Mesothelial cell of epicardium (in vitro differentiated cells): ENCODE data around the gene PTPRK. TPM values are rescaled to one million over a fixed set of nuclear protein-coding genes. Genes with fewer than 3 reads are reported as not detected.

Source experiments
- DNase-seq, 2 experiments: peaks; one replicate each; pipeline ENCODE4 v3.0.0; 2021; ENCODE audit warnings: low spot score in 2 of 2; ENCODE audit not compliant: unreplicated experiment in 2 of 2
- H3K27ac Mint-ChIP-seq: 2 replicates; pipeline ENCODE4 v1.8.0; 2021; ENCODE audit warnings: mixed read lengths
- H3K27me3 Mint-ChIP-seq: 2 replicates; pipeline ENCODE4 v1.8.0; 2021; ENCODE audit warnings: low read depth, mixed read lengths
- H3K36me3 Mint-ChIP-seq: 2 replicates; pipeline ENCODE4 v1.8.0; 2021; ENCODE audit warnings: mixed read lengths
- H3K4me1 Mint-ChIP-seq: 2 replicates; pipeline ENCODE4 v1.8.0; 2021; ENCODE audit warnings: mixed read lengths
- H3K4me3 Mint-ChIP-seq: 2 replicates; pipeline ENCODE4 v1.8.0; 2021; ENCODE audit warnings: mild to moderate bottlenecking, moderate library complexity, mixed read lengths
- H3K9me3 Mint-ChIP-seq: 2 replicates; pipeline ENCODE4 v1.8.0; 2021; ENCODE audit warnings: mixed read lengths
- total RNA-seq: library from RNA; stranded (reverse); gene quantifications from 3 replicates; pipeline ENCODE4 v1.2.1, GENCODE V29; 2021
- TF ChIP-seq, protein P1 (sequence below): fragments of 200-600 bp; sonication (generic); IDR thresholded peaks from one replicate; pipeline ENCODE4 v1.5.0; 2021; ENCODE audit warnings: antibody characterized with exemption; ENCODE audit not compliant: unreplicated experiment

The PTPRK gene
- total RNA-seq, 1 donor from 2014 or later = 93.7 TPM

DNA sequence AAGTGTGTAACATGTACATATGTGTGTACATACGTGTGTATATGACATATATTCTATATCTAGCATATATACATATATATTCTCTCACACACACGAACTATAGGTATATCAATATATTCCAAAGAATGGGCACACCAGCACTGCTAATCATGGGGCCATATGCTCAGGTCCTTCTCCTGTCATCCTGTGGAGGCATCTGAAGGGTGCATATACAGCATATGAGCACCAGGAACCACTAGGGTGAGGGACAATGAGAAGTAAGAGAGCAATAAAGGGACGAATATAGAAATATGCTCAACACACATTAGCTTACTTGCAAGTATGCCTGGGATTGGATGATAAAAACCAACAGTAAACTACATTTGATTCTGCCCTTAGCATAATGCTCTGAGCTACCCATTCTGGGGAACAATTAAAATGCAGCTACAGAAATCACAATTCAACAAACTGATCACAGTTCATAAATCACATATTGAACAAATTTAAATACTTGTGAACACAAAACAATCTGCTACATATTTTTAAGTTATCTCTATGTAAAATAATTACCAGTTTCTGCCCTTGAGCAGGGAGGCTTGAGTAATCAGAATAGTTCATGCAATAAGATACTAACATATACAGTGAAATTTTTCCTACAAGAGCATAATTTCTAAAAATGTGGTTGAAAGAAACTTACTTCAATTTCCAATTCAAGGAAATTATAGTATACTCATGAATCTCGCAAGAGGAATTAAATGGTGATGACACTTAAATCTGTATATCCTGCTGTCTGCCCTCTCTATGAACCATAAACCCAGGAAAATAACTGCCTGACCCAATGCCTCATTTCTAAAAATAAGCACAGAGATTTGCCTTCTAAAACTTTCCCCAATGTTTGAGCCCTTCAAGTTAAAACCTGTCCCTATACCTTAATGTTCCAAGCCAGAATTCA is 347.4 kb downstream of the PTPRK start:
- no peaks in the 10 kb centered on the region for H3K27me3 Mint-ChIP-seq
- TF ChIP-seq, protein P1, sequence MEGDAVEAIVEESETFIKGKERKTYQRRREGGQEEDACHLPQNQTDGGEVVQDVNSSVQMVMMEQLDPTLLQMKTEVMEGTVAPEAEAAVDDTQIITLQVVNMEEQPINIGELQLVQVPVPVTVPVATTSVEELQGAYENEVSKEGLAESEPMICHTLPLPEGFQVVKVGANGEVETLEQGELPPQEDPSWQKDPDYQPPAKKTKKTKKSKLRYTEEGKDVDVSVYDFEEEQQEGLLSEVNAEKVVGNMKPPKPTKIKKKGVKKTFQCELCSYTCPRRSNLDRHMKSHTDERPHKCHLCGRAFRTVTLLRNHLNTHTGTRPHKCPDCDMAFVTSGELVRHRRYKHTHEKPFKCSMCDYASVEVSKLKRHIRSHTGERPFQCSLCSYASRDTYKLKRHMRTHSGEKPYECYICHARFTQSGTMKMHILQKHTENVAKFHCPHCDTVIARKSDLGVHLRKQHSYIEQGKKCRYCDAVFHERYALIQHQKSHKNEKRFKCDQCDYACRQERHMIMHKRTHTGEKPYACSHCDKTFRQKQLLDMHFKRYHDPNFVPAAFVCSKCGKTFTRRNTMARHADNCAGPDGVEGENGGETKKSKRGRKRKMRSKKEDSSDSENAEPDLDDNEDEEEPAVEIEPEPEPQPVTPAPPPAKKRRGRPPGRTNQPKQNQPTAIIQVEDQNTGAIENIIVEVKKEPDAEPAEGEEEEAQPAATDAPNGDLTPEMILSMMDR = no peak
- no peak overlapping the region for H3K4me3 Mint-ChIP-seq
- H3K4me1 Mint-ChIP-seq = peaks cover 5% of the 10 kb centered on the region
- DNase-seq = no peak
- H3K27ac Mint-ChIP-seq = no peak overlapping the region
- no peaks in the 10 kb centered on the region for H3K9me3 Mint-ChIP-seq
- no peaks in the 10 kb centered on the region for H3K36me3 Mint-ChIP-seq

DNA sequence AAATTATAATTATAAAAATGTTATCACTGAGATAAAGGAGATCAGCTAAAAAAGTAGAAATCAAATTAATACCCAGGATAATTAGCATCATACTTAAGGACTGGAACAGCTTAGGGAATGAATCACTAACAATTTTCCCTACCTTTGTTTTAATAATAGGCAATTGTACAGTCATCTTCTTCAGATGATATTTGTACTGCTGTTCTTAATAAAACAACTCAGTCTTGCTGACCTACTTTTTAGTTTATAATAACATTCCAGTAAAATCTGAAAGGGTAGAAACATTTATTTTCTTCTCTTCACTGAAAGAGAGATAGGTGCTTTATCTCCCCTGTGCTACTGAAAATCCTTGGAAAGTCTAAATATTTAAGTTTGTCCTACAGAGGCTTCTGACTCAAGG is 348.3 kb downstream of the PTPRK start:
- H3K4me3 Mint-ChIP-seq = no peak overlapping the region
- TF ChIP-seq, protein P1 = no peak
- DNase-seq = no peak
- H3K4me1 Mint-ChIP-seq = peaks cover 5% of the 10 kb centered on the region
- H3K27me3 Mint-ChIP-seq = no peaks in the 10 kb centered on the region
- H3K27ac Mint-ChIP-seq = no peak overlapping the region
- no peaks in the 10 kb centered on the region for H3K36me3 Mint-ChIP-seq
- H3K9me3 Mint-ChIP-seq = no peaks in the 10 kb centered on the region

DNA sequence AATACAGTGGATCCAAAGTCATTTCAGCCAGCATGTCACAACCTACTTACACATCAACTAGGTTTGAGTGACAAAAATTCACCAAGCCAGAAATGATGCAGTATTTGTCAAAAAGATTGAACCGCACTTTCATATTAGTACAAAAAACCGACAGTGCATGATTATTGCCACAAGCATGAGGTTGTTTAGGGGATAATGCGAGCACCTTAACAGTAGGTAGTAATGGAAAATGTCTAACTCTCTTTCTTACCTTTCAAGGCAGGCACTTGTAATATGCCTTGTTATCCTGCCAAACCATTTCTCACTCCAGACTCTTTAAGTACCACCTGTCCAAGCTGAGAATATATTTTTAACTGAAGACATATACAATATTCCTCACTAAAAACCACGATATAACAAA is 349.2 kb downstream of the PTPRK start:
- DNase-seq = no peak
- Mint-ChIP-seq H3K9me3 (no peaks in the 10 kb centered on the region), H3K27ac (no peak overlapping the region), H3K4me1 (peaks cover 5% of the 10 kb centered on the region), H3K4me3 (no peak overlapping the region), H3K27me3 (no peaks in the 10 kb centered on the region), H3K36me3 (no peaks in the 10 kb centered on the region)
- TF ChIP-seq, protein P1 = no peak

DNA sequence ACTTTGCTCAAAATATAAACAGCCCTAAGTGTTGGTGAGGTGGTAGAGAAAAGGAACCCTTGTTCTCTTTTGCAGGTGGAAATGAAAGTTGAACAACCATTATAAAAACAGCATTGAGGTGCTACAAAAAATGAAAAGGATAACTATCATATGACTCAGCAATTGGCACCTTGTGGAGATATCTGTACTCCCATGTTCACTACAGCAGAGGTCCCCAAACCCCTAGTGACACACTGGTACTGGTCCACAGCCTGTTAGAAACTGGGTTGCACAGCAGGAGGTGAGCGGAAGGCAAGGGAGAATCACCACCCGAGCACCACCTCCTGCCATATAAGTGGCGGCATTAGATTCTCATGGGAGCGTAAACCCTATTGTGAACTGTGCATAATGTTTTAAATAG is 352.2 kb downstream of the PTPRK start:
- Mint-ChIP-seq H3K9me3 (no peaks in the 10 kb centered on the region), H3K27ac (no peak overlapping the region), H3K27me3 (no peaks in the 10 kb centered on the region), H3K4me3 (no peak overlapping the region), H3K36me3 (no peaks in the 10 kb centered on the region), H3K4me1 (peaks cover under 1% of the 10 kb centered on the region)
- DNase-seq = no peak
- TF ChIP-seq, protein P1 = no peak

DNA sequence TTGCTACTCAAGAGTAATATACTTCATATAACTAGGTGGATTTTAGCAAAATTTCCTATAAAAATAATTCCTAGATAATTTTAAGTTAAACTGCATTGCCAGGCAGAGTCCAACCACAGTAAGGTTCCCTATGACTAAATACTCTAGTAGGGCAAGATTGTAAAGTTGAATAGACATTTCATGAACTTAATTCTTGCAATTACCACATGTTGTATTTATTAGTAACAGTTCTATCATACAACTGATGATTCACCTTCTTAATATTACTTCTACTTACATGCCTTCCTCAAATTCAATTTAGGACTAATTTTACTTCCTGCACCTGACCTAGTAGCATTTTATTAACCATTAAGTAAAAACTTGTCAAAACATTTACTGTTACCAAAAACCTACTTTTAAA is 352.8 kb downstream of the PTPRK start:
- H3K9me3 Mint-ChIP-seq = no peaks in the 10 kb centered on the region
- H3K36me3 Mint-ChIP-seq = no peaks in the 10 kb centered on the region
- no peaks in the 10 kb centered on the region for H3K4me1 Mint-ChIP-seq
- TF ChIP-seq, protein P1 = no peak
- DNase-seq = no peak
- H3K27me3 Mint-ChIP-seq = no peaks in the 10 kb centered on the region
- no peak overlapping the region for H3K27ac Mint-ChIP-seq
- H3K4me3 Mint-ChIP-seq = no peak overlapping the region
